GM18511 (cell line): ENCODE data around the gene HOXB2.

Source experiments
- ATAC-seq: cut with Tn5 transposase; IDR thresholded peaks from one replicate; pipeline ENCODE4 v1.9.1; 2021; ENCODE audit warnings: mild to moderate bottlenecking, moderate library complexity; ENCODE audit not compliant: unreplicated experiment

The HOXB2 gene

GRCh38 chr17:48579471-48579759 lies 34.5 kb upstream of the HOXB2 start:
- ATAC-seq, result no peak

GRCh38 chr17:48578616-48579470 lies 33.9 kb upstream of the HOXB2 start:
- peak; percentile 43 for ATAC-seq

- ATAC-seq, result peak; percentile 66
Measured at GRCh38 chr17:48577946-48578615, 33.2 kb upstream of the HOXB2 start, which contains the start of gene HOXB4. Gene HOXB4 (minus strand): TSS chr17:48578350. CDS start chr17:48578319, 31 bp downstream.

- ATAC-seq, result peak; percentile 8
Measured at GRCh38 chr17:48577330-48577945, 32.5 kb upstream of the HOXB2 start.

DNA sequence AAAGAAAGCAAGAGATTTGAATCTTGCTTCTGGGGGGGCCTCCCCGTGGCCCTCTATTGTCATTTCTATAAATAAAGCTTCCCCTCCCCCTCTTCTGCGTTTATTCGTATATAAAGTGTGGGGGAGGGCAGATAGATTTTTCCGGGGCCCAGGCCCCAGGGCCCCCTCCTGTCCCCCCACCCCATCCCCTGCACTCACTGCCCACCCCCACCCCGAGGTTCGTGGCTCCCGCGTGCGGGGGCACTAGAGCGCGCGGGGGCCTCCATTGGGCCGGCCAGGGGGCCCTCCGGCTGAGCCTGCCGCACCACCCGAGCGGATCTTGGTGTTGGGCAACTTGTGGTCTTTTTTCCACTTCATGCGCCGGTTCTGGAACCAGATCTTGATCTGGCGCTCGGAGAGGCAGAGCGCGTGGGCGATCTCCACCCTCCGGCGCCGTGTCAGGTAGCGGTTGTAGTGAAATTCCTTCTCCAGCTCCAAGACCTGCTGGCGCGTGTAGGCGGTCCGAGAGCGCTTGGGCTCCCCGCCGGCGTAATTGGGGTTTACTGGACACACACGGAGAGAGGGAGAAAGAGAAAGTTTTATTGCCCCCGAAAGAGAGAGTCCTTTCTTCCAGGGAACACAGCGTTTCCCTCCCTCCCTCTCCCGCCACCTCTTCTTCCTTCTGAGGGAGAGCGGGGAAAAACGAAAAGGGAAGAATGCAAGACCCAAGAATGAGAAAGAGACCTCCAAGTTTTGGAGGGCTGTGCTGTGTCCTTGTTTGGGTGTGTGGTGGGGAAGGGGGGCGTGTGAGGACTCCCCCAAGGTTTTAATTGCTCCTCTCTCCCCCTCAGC lies 31.8 kb upstream of the HOXB2 start:
- ATAC-seq, result no peak

DNA sequence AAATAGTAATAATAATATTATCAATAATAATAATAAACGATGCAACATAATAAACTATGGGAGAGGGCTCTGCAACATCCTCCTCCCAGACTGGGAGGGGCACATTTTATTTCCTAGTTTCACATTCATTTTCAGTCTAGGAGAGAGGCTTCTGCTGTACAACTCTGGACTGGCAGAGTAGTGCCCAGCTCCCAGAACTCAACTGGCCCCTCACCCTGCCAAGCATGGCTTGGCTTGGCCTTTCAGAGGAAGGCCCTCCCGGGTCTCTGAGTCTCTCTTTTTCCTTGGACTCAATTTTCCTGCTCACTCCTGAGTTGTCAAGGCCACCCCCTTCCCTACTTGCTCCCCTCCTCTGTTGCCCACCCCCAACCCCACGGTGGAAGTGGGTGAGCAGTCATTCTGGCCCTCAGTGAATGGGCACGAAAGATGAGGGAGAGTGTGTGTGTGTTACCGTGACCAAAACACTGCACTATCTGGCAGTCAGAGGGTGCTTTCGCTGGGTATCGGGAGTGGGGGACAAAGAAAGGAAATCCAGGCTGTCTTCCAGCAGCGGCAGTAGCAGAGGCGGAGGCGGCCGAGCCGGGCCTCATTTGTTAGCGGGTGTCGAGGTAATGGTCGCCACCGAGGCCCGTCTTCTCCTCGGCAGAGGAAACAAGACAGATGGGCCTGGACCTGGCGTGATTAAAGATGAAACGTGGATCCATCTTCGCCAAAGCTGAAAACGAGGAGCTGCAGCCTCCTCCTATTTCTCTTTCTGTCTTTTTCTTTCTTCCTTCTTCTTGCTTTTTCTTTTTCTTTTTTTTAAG lies 31.0 kb upstream of the HOXB2 start:
- ATAC-seq, result no peak

GRCh38 chr17:48575066-48575582 lies 30.2 kb upstream of the HOXB2 start:
- no peak for ATAC-seq

- no peak for ATAC-seq
Measured at GRCh38 chr17:48574505-48575065, 29.7 kb upstream of the HOXB2 start.

- ATAC-seq, result no peak
Measured at GRCh38 chr17:48571826-48572417, 27.0 kb upstream of the HOXB2 start.

DNA sequence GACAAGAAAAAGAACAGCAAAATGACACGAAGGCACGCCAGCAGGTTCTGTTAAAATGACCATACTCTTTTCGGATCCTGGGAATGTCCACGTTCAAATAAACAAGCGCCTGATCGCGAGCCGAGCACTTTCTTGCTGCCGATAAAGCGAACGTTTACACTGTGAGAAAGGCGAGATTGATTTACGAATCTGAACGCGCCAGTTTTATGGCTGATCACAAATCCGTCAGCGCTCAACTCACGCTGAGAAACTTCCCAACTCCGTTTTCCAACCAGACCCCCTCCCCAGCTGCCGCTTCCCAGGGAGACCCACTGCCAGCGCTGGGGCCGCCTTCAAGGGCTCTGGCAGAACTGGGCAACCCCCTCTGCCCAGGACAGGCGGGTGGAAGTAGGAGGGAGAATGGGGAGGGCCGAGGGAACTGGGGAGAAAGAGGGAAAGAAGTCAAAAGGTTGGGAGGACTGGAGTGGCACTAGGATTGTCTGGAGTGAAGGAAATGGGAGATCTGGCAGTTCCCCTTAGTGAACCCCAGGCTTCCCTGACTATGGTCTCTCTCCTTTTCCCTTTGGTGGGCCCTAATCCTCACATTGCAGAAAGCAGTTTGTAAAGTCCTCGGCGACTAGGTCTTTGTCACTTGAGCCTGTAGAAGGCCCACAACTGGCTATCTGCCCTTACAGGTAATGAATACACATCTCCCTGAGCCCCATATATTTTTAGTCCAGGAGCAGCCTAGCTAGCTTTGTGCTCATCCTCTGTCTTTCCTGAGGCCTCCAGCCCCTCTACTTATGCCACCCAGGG lies 26.3 kb upstream of the HOXB2 start:
- no peak for ATAC-seq

- ATAC-seq, result no peak
Measured at GRCh38 chr17:48570325-48571023, 25.6 kb upstream of the HOXB2 start.

GRCh38 chr17:48569674-48570324 lies 24.9 kb upstream of the HOXB2 start:
- ATAC-seq, result no peak

DNA sequence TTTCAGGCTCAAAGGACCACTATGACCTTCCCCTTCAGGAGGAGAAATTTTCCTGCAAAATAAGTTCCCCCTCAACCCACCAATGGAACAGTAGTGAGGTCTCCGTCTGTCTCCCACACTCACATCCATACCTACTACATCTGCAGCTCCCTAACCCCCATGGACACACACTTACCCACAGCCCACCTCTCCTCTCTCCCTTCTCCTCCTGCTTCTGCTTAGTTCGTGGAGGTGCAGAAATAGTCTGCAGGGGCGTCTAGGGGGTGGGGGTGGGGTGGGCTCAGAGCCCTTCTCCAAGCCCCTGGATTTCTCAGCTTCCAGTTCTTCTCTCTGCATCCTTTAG lies 24.3 kb upstream of the HOXB2 start:
- no peak for ATAC-seq

DNA sequence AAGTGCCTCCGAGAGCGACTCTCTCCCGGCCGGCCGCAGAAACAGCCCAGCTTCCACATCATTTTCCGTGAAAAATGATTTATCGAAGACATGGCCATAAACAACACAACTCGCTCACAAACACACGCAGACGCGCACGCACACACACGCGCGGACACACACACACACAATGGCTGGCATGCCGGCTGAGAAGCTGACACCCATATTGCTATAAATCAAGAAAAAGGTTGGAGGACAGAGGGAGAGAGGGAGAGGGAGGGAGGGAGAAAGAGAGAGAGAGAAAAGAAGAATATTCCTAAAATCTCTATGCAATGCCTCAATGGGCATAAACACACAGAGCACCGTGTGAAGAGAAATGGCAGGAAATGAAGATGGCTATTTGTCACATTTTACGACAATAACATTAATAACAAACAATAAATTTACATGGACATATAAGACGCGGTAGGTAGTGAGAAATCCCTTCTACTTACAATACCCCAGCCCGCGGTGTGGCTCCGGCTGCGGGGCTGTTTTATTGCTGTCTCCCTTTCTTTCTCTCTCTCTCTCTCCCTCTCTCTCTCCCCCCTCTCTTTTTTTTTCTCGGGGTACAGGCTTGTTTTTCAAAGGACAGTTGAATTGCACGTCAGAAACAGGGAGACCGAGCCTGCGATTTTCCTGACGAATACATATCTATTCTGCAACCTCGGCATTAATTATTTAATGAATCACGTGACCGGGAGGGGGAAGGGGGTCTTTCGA lies 23.8 kb upstream of the HOXB2 start:
- ATAC-seq, result no peak

GRCh38 chr17:48567646-48568354 lies 22.9 kb upstream of the HOXB2 start:
- no peak for ATAC-seq

DNA sequence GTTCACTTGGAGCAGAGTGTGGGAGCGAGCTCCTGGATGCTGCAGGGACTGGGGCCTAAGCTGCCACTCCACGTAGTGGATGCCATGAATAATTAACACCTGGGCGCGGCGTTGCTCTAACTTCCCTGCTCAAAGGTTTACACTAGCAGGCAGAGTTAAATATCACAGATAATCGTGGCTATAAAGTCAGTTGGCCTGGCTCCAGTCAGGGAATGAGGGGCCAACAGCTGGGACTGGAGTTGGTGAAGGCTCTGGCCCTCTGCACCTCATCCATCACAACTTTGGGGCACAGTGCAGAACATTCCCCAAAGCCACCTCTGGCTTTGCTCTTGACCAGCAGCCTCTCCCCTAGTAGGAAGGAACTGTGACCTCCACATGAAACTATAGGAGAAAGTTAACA lies 22.3 kb upstream of the HOXB2 start:
- no peak for ATAC-seq
